Natural killer cell treated with Interleukin-12 subunit alpha and Interleukin-12 subunit beta and Interleukin-15 and Interleukin-18, amount 100 ng/mL, for 72 hours (primary cell): ENCODE measurements around the gene NLRP10. TPM values are rescaled to one million over a fixed set of nuclear protein-coding genes. Genes with fewer than 3 reads are reported as not detected.
"Not testable (repeated sequence)": the region's sequence is repeated elsewhere in the genome, so short reads cannot be mapped to it uniquely, and the experiment has no call there.

Experiments used
- ATAC-seq, 2 donors: fragments of 150-1000 bp; cut with Tn5 transposase in 1 of 2; sonication (Bioruptor Pico), chemical (Tn5 transposase) in 1 of 2; 2 replicates each; pipeline ENCODE4 v1.10.0; 2021
- DNase-seq: peaks from one replicate; pipeline ENCODE4 v3.0.0; 2022; ENCODE audit warnings: low spot score
- H3K27ac Mint-ChIP-seq, 2 donors: 1 replicate in 1 of 2; 2 replicates in 1 of 2; pipeline ENCODE4 v1.8.0; 2022; ENCODE audit warnings: mixed read lengths in 2 of 2, mild to moderate bottlenecking in 1 of 2, moderate library complexity in 1 of 2
- H3K27me3 Mint-ChIP-seq, 2 donors: 1 replicate in 1 of 2; 2 replicates in 1 of 2; pipeline ENCODE4 v1.8.0; 2022; ENCODE audit warnings: mixed read lengths in 2 of 2
- H3K36me3 Mint-ChIP-seq: one replicate; pipeline ENCODE4 v1.8.0; 2022; ENCODE audit warnings: mixed read lengths
- H3K4me1 Mint-ChIP-seq, 2 donors: 1 replicate in 1 of 2; 2 replicates in 1 of 2; pipeline ENCODE4 v1.8.0; 2022; ENCODE audit warnings: low read depth in 2 of 2, mixed read lengths in 2 of 2, mild to moderate bottlenecking in 1 of 2
- H3K4me3 Mint-ChIP-seq: one replicate; pipeline ENCODE4 v1.8.0; 2022; ENCODE audit warnings: mixed read lengths
- H3K9me3 Mint-ChIP-seq: 2 replicates; pipeline ENCODE4 v1.8.0; 2022; ENCODE audit warnings: mixed read lengths
- total RNA-seq, 2 donors: library from RNA; stranded (reverse); gene quantifications; one replicate each; pipeline ENCODE4 v1.2.3, GENCODE V29; 2022

The NLRP10 gene
- total RNA-seq, 2 donors from 2014 or later: not detected

- no peak overlapping the region for H3K4me3 Mint-ChIP-seq
- H3K27ac Mint-ChIP-seq: no peak overlapping the region
- no peaks in the 10 kb centered on the region for H3K27me3 Mint-ChIP-seq
- no peak for ATAC-seq
- H3K36me3 Mint-ChIP-seq: peaks cover 65% of the 10 kb centered on the region
- H3K9me3 Mint-ChIP-seq: no peaks in the 10 kb centered on the region
- H3K4me1 Mint-ChIP-seq: peaks cover 20 to 21% of the 10 kb centered on the region in 2 donors
- DNase-seq: no peak
Observed at GRCh38 chr11:7994581-7995278, 29.5 kb upstream of the NLRP10 start.

GRCh38 chr11:7987560-7987883 lies 22.3 kb upstream of the NLRP10 start:
- peaks cover 32% of the 10 kb centered on the region for H3K36me3 Mint-ChIP-seq
- not testable (repeated sequence) for H3K9me3 Mint-ChIP-seq, DNase-seq, H3K27me3 Mint-ChIP-seq
- H3K4me3 Mint-ChIP-seq: peak overlapping the region; percentile 99
- peak in 1 of 2 donors; percentile 34 for ATAC-seq
- peaks cover 26 to 48% of the 10 kb centered on the region in 2 donors for H3K4me1 Mint-ChIP-seq
- peak overlapping the region; percentile 94 to 98 for H3K27ac Mint-ChIP-seq

- Mint-ChIP-seq H3K4me3 (peak within 1 kb of the TSS; percentile 99), H3K27me3 (no peaks in the 10 kb centered on the region), H3K36me3 (peaks cover 32% of the 10 kb centered on the region), H3K27ac (peak within 1 kb of the TSS; percentile 94 to 98), H3K4me1 (peaks cover 26 to 48% of the 10 kb centered on the region in 2 donors), H3K9me3 (no peaks in the 10 kb centered on the region)
- DNase-seq (peak; percentile 95), ATAC-seq (peak; percentile 98 to 99)
Observed at GRCh38 chr11:7986768-7987559, 21.7 kb upstream of the NLRP10 start, which contains the start of gene EIF3F. EIF3F (plus strand) TSS chr11:7987337; CDS start chr11:7987353, 16 bp downstream.

- ATAC-seq (no peak), DNase-seq (no peak)
- Mint-ChIP-seq H3K4me3 (no peak overlapping the region), H3K27me3 (no peaks in the 10 kb centered on the region), H3K36me3 (peaks cover 13% of the 10 kb centered on the region), H3K4me1 (peaks cover 14 to 26% of the 10 kb centered on the region in 2 donors), H3K27ac (no peak overlapping the region), H3K9me3 (no peaks in the 10 kb centered on the region)
Observed at GRCh38 chr11:7983832-7984590, 18.8 kb upstream of the NLRP10 start.

- H3K27me3 Mint-ChIP-seq: no peaks in the 10 kb centered on the region
- ATAC-seq (no peak), DNase-seq (no peak)
- peaks cover 8 to 14% of the 10 kb centered on the region in 2 donors for H3K4me1 Mint-ChIP-seq
- H3K27ac Mint-ChIP-seq: no peak overlapping the region
- H3K36me3 Mint-ChIP-seq: peaks cover 3% of the 10 kb centered on the region
- no peaks in the 10 kb centered on the region for H3K9me3 Mint-ChIP-seq
- no peak overlapping the region for H3K4me3 Mint-ChIP-seq
Observed at GRCh38 chr11:7982582-7983119, 17.4 kb upstream of the NLRP10 start.

GRCh38 chr11:7981619-7982157 lies 16.4 kb upstream of the NLRP10 start:
- Mint-ChIP-seq H3K4me1 (peaks cover 4 to 9% of the 10 kb centered on the region in 2 donors), H3K27me3 (no peaks in the 10 kb centered on the region), H3K27ac (no peak overlapping the region), H3K36me3 (no peaks in the 10 kb centered on the region), H3K4me3 (no peak overlapping the region), H3K9me3 (no peaks in the 10 kb centered on the region)
- DNase-seq: no peak
- no peak for ATAC-seq

- DNase-seq (no peak), ATAC-seq (no peak)
- H3K36me3 Mint-ChIP-seq: no peaks in the 10 kb centered on the region
- H3K4me3 Mint-ChIP-seq: no peak overlapping the region
- H3K9me3 Mint-ChIP-seq: no peaks in the 10 kb centered on the region
- peaks cover 6% of the 10 kb centered on the region in 2 donors for H3K27me3 Mint-ChIP-seq
- no peak overlapping the region for H3K27ac Mint-ChIP-seq
- H3K4me1 Mint-ChIP-seq: no peaks in the 10 kb centered on the region
Observed at GRCh38 chr11:7977232-7977917, 12.1 kb upstream of the NLRP10 start.

GRCh38 chr11:7974668-7975067 lies 9.4 kb upstream of the NLRP10 start:
- Mint-ChIP-seq H3K36me3 (no peaks in the 10 kb centered on the region), H3K4me1 (no peaks in the 10 kb centered on the region), H3K9me3 (no peaks in the 10 kb centered on the region), H3K4me3 (no peak overlapping the region), H3K27ac (no peak overlapping the region), H3K27me3 (peaks cover 8 to 14% of the 10 kb centered on the region in 2 donors)
- DNase-seq (no peak), ATAC-seq (no peak)

GRCh38 chr11:7973011-7973410 lies 7.8 kb upstream of the NLRP10 start:
- peaks cover 17 to 26% of the 10 kb centered on the region in 2 donors for H3K27me3 Mint-ChIP-seq
- no peak for ATAC-seq

GRCh38 chr11:7971846-7972245 lies 6.6 kb upstream of the NLRP10 start:
- Mint-ChIP-seq H3K27ac (no peak overlapping the region), H3K27me3 (peaks cover 24 to 36% of the 10 kb centered on the region in 2 donors), H3K4me3 (no peak overlapping the region), H3K4me1 (no peaks in the 10 kb centered on the region), H3K36me3 (no peaks in the 10 kb centered on the region), H3K9me3 (no peaks in the 10 kb centered on the region)
- ATAC-seq (no peak), DNase-seq (no peak)

More at GRCh38 chr11:7973011-7973410, 7.8 kb upstream of the NLRP10 start:
- H3K9me3 Mint-ChIP-seq: no peaks in the 10 kb centered on the region
- no peak overlapping the region for H3K27ac Mint-ChIP-seq
- H3K36me3 Mint-ChIP-seq: no peaks in the 10 kb centered on the region
- no peak overlapping the region for H3K4me3 Mint-ChIP-seq
- DNase-seq: no peak
- no peaks in the 10 kb centered on the region for H3K4me1 Mint-ChIP-seq

GRCh38 chr11:7969756-7970646 lies 4.8 kb upstream of the NLRP10 start:
- Mint-ChIP-seq H3K27me3 (peaks cover 24 to 44% of the 10 kb centered on the region in 2 donors), H3K9me3 (no peaks in the 10 kb centered on the region), H3K36me3 (no peaks in the 10 kb centered on the region), H3K4me3 (no peak overlapping the region), H3K4me1 (no peaks in the 10 kb centered on the region), H3K27ac (no peak overlapping the region)
- ATAC-seq (peak in 1 of 2 donors; percentile 45), DNase-seq (no peak)

GRCh38 chr11:7968686-7969085 lies 3.4 kb upstream of the NLRP10 start:
- Mint-ChIP-seq H3K27me3 (peaks cover 27 to 48% of the 10 kb centered on the region in 2 donors), H3K36me3 (no peaks in the 10 kb centered on the region), H3K4me3 (no peak overlapping the region), H3K4me1 (no peaks in the 10 kb centered on the region), H3K9me3 (no peaks in the 10 kb centered on the region), H3K27ac (no peak overlapping the region)
- DNase-seq (no peak), ATAC-seq (no peak)
